ENCODE measurements around the gene MPZL2. TPM values are rescaled to one million over a fixed set of nuclear protein-coding genes. Genes with fewer than 3 reads are reported as not detected.

Gene MPZL2
- total and polyA plus RNA-seq, 9 of the 15 experiments (the other 6 are each of a cell fraction or from before 2014, with no cell fraction given) = 0.09 to 0.28 (median 0.18) TPM; not detected in 2

- H3K36me3 ChIP-seq (ENCODE audit: control insufficient read depth, insufficient read depth, low read length) = no peaks in the 10 kb centered on the region
- no peaks in the 10 kb centered on the region; a peak in 2 of 5 replicates for H3K4me1 ChIP-seq (replicated peaks in 1 of 2; ENCODE audit: control insufficient read depth in 2 of 2, insufficient read depth in 2 of 2, low read length in 2 of 2)
- H3K9ac ChIP-seq (ENCODE audit: insufficient read depth in 1 of 2, low read depth in 2 of 2, low read length in 2 of 2) = no peak overlapping the region
- no peaks in the 10 kb centered on the region for H3K9me1 ChIP-seq (ENCODE audit: control insufficient read depth, insufficient read depth, low read length)
- WGBS (ENCODE audit: insufficient coverage, low coverage, missing lambda C conversion rate) = 3% methylated on average over 3 of the region's 3 CpGs
- POLR2A ChIA-PET = interaction anchor here (0.7 kb wide), 1 partner anchor 9 kb away, joined by 3 read pairs; no protein-coding TSS in a partner anchor
- H3K27ac ChIP-seq (ENCODE audit: extremely low read depth, low read depth, low read length) = no peak overlapping the region
- H3K27me3 ChIP-seq (ENCODE audit: control insufficient read depth in 2 of 2, insufficient read depth in 2 of 2, low read length in 2 of 2) = peaks cover 9 to 15% of the 10 kb centered on the region in 2 experiments
- H3K79me2 ChIP-seq (ENCODE audit: control insufficient read depth, insufficient read depth, low read length) = no peaks in the 10 kb centered on the region
- no peak overlapping the region for H3K4me3 ChIP-seq
- H3K4me2 ChIP-seq (ENCODE audit: insufficient read depth, low read length) = no peak overlapping the region
- in situ Hi-C loops (cut with MboI) (no loop called here), intact Hi-C loops (cut with micrococcal nuclease) (no loop called here)
- FAIRE-seq (no peak), DNase-seq (ENCODE audit: extremely low read depth in 1 of 4, low spot score in 3 of 4) (no peak), ATAC-seq (no peak)
- CTCF ChIA-PET (ENCODE audit: low intra/inter-chr PET ratio) = no interaction called here
- H4K20me1 ChIP-seq (replicated peaks; ENCODE audit: control insufficient read depth, insufficient read depth, low read length) = no peaks in the 10 kb centered on the region
- BruUV-seq (replicated peaks) = no TSS peak
- H3K9me3 ChIP-seq (replicated peaks; ENCODE audit: control insufficient read depth, insufficient read depth, low read depth, low read length) = no peaks in the 10 kb centered on the region
- H2AFZ ChIP-seq (ENCODE audit: low read depth, low read length) = no peak overlapping the region
- TF ChIP-seq GATAD2B (IDR thresholded peaks at IDR 0.05; ENCODE audit: borderline replicate concordance) (no peak), SMAD2 (IDR thresholded peaks at IDR 0.05; ENCODE audit: low read depth, low read length) (no peak), E2F4 (CRISPR knock-in tag; IDR thresholded peaks at IDR 0.05; ENCODE audit: low read depth) (no peak), CBFB (CRISPR knock-in tag; IDR thresholded peaks at IDR 0.05) (no peak), ZNF23 (CRISPR knock-in tag; IDR thresholded peaks at IDR 0.05) (no peak), KAT2B (IDR thresholded peaks at IDR 0.05; ENCODE audit: low read depth, low read length) (no peak)
- TF ChIP-seq, protein P1, sequence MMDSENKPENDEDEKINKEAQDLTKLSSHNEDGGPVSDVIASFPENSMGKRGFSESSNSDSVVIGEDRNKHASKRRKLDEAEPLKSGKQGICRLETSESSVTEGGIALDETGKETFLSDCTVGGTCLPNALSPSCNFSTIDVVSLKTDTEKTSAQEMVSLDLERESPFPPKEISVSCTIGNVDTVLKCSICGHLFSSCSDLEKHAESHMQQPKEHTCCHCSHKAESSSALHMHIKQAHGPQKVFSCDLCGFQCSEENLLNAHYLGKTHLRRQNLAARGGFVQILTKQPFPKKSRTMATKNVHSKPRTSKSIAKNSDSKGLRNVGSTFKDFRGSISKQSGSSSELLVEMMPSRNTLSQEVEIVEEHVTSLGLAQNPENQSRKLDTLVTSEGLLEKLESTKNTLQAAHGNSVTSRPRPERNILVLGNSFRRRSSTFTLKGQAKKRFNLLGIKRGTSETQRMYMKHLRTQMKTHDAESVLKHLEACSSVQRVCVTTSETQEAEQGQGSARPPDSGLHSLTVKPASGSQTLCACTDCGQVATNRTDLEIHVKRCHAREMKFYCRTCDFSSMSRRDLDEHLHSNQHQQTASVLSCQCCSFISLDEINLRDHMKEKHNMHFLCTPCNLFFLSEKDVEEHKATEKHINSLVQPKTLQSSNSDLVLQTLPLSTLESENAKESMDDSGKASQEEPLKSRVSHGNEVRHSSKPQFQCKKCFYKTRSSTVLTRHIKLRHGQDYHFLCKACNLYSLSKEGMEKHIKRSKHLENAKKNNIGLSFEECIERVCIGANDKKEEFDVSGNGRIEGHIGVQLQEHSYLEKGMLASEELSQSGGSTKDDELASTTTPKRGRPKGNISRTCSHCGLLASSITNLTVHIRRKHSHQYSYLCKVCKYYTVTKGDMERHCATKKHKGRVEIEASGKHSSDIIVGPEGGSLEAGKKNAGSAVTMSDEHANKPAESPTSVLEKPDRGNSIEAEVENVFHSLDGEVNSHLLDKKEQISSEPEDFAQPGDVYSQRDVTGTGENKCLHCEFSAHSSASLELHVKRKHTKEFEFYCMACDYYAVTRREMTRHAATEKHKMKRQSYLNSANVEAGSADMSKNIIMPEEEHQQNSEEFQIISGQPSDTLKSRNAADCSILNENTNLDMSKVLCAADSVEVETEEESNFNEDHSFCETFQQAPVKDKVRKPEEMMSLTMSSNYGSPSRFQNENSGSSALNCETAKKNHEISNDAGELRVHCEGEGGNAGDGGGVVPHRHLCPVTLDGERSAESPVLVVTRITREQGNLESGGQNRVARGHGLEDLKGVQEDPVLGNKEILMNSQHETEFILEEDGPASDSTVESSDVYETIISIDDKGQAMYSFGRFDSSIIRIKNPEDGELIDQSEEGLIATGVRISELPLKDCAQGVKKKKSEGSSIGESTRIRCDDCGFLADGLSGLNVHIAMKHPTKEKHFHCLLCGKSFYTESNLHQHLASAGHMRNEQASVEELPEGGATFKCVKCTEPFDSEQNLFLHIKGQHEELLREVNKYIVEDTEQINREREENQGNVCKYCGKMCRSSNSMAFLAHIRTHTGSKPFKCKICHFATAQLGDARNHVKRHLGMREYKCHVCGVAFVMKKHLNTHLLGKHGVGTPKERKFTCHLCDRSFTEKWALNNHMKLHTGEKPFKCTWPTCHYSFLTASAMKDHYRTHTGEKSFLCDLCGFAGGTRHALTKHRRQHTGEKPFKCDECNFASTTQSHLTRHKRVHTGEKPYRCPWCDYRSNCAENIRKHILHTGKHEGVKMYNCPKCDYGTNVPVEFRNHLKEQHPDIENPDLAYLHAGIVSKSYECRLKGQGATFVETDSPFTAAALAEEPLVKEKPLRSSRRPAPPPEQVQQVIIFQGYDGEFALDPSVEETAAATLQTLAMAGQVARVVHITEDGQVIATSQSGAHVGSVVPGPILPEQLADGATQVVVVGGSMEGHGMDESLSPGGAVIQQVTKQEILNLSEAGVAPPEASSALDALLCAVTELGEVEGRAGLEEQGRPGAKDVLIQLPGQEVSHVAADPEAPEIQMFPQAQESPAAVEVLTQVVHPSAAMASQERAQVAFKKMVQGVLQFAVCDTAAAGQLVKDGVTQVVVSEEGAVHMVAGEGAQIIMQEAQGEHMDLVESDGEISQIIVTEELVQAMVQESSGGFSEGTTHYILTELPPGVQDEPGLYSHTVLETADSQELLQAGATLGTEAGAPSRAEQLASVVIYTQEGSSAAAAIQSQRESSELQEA (IDR thresholded peaks at IDR 0.05; ENCODE audit: low read depth) = no peak
- TF ChIP-seq, protein P2, sequence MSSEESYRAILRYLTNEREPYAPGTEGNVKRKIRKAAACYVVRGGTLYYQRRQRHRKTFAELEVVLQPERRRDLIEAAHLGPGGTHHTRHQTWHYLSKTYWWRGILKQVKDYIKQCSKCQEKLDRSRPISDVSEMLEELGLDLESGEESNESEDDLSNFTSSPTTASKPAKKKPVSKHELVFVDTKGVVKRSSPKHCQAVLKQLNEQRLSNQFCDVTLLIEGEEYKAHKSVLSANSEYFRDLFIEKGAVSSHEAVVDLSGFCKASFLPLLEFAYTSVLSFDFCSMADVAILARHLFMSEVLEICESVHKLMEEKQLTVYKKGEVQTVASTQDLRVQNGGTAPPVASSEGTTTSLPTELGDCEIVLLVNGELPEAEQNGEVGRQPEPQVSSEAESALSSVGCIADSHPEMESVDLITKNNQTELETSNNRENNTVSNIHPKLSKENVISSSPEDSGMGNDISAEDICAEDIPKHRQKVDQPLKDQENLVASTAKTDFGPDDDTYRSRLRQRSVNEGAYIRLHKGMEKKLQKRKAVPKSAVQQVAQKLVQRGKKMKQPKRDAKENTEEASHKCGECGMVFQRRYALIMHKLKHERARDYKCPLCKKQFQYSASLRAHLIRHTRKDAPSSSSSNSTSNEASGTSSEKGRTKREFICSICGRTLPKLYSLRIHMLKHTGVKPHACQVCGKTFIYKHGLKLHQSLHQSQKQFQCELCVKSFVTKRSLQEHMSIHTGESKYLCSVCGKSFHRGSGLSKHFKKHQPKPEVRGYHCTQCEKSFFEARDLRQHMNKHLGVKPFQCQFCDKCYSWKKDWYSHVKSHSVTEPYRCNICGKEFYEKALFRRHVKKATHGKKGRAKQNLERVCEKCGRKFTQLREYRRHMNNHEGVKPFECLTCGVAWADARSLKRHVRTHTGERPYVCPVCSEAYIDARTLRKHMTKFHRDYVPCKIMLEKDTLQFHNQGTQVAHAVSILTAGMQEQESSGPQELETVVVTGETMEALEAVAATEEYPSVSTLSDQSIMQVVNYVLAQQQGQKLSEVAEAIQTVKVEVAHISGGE (CRISPR knock-in tag; IDR thresholded peaks at IDR 0.05) = no peak
- TF ChIP-seq, protein P3, sequence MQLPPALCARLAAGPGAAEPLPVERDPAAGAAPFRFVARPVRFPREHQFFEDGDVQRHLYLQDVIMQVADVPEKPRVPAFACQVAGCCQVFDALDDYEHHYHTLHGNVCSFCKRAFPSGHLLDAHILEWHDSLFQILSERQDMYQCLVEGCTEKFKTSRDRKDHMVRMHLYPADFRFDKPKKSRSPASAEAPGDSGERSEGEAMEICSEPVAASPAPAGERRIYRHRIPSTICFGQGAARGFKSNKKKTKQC (CRISPR knock-in tag; IDR thresholded peaks at IDR 0.05) = no peak
These were observed 55.1 kb downstream of the MPZL2 start for GRCh38 chr11:118209033-118209432.

Data from K562 (cell line).